Measurements from ENCODE around the gene LEO1. TPM values are rescaled to one million over a fixed set of nuclear protein-coding genes. Genes with fewer than 3 reads are reported as not detected.

Gene LEO1
- total RNA-seq, 4 donors from 2014 or later: 8.6 to 45.3 (median 27.8) TPM

DNA sequence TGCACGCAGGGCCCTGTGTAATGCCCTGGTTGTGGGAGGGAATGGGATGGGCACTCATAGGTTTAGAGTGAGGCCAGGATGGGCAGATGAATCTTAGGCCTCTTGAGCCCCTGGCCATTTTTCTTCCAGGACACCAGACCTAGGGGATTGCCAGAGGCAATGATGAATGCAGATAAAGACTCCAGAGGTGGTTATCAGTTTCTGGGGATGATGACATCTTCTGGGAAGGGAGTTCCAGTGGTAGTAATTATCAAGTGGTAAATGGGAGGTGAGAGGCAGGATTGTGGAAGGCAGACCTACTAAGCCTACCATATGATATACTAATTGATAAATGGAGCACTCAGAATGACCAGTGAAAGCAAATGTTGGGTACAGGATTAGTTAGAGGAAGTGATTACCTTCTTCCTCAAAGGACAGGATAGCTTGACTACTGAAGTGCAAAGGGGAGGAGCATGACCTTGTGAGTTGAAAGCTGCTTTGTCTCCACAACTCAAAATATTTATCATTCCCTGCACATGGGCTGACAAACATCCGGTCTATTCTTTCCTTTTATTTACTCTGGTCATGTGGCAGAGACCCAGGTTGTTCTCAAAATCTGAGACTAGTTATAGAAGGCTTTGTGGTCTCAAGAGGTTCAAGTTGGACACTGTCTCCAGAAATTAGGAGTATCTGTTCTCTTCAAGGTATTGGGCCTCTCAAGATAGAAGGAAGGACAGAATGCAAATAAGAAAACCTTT is 37.3 kb upstream of the LEO1 start:
- Histone ChIP-seq H3K4me3 (no peak overlapping the region), H3K4me1 (no peaks in the 10 kb centered on the region), H3K27me3 (no peaks in the 10 kb centered on the region), H3K9me3 (no peaks in the 10 kb centered on the region), H3K27ac (no peak overlapping the region), H3K36me3 (no peaks in the 10 kb centered on the region)
- intact Hi-C loops (cut with DNase I; ENCODE audit: low total_unique reads): no loop called here
- TF ChIP-seq, protein P1, sequence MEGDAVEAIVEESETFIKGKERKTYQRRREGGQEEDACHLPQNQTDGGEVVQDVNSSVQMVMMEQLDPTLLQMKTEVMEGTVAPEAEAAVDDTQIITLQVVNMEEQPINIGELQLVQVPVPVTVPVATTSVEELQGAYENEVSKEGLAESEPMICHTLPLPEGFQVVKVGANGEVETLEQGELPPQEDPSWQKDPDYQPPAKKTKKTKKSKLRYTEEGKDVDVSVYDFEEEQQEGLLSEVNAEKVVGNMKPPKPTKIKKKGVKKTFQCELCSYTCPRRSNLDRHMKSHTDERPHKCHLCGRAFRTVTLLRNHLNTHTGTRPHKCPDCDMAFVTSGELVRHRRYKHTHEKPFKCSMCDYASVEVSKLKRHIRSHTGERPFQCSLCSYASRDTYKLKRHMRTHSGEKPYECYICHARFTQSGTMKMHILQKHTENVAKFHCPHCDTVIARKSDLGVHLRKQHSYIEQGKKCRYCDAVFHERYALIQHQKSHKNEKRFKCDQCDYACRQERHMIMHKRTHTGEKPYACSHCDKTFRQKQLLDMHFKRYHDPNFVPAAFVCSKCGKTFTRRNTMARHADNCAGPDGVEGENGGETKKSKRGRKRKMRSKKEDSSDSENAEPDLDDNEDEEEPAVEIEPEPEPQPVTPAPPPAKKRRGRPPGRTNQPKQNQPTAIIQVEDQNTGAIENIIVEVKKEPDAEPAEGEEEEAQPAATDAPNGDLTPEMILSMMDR (IDR thresholded peaks at IDR 0.05): no peak
- no peak for TF ChIP-seq POLR2A (IDR thresholded peaks at IDR 0.05)
- no peak for DNase-seq

DNA sequence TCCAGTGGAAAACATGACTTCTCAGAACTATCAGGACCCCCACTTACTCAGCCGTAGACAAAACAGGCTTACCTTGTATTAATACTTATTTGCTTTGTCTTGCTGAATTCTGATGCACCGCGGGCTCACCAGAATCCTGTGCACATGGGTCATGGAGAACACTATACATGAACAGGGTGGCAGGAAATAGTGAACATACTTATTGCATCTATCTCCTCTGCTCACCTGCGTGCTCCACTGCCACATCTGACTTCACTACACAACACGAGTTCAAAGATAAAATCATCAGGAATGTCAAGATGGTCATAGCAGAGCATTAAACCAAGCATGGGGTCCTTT is 36.8 kb upstream of the LEO1 start:
- TF ChIP-seq POLR2A (IDR thresholded peaks at IDR 0.05): no peak
- TF ChIP-seq, protein P1 (IDR thresholded peaks at IDR 0.05): no peak
- DNase-seq: no peak
- Histone ChIP-seq H3K36me3 (no peaks in the 10 kb centered on the region), H3K4me3 (no peak overlapping the region), H3K4me1 (no peaks in the 10 kb centered on the region), H3K27me3 (no peaks in the 10 kb centered on the region), H3K27ac (no peak overlapping the region), H3K9me3 (no peaks in the 10 kb centered on the region)
- intact Hi-C loops (cut with DNase I; ENCODE audit: low total_unique reads): no loop called here

DNA sequence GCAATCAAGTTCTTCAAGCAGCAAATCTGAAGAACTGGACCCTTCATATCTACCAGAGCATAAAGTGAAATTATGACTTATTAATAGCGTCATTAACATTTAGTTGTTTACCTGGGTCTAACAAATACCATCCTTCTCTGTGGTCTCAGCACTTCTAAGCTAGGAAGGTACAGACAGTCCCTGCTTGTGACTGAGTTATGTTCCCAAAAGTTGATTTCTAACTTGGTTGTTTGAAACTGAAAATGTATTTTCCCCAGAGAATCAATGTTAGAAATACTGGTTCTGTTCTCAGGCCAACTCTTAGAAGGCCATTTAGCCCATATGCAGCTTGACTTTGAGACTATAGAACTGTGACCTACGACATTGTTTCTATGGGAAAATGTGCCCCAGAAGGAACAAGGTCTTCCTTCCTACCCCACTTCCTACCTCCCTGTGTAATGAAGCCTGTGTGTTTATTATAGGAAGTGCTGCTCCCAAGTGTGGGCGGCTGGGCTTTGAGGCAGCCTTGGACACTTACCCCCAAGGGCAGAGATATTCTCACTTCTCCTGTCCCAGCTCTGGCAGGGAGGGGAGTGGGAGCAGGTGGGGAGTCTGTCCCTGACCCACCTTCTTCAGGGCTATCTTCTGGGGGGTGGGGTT is 35.2 kb upstream of the LEO1 start:
- Histone ChIP-seq H3K4me1 (no peaks in the 10 kb centered on the region), H3K36me3 (no peaks in the 10 kb centered on the region), H3K9me3 (no peaks in the 10 kb centered on the region), H3K27ac (no peak overlapping the region), H3K27me3 (no peaks in the 10 kb centered on the region), H3K4me3 (no peak overlapping the region)
- DNase-seq: no peak
- TF ChIP-seq, protein P1 (IDR thresholded peaks at IDR 0.05): no peak
- TF ChIP-seq POLR2A (IDR thresholded peaks at IDR 0.05): no peak
- intact Hi-C loops (cut with DNase I; ENCODE audit: low total_unique reads): no loop called here

DNA sequence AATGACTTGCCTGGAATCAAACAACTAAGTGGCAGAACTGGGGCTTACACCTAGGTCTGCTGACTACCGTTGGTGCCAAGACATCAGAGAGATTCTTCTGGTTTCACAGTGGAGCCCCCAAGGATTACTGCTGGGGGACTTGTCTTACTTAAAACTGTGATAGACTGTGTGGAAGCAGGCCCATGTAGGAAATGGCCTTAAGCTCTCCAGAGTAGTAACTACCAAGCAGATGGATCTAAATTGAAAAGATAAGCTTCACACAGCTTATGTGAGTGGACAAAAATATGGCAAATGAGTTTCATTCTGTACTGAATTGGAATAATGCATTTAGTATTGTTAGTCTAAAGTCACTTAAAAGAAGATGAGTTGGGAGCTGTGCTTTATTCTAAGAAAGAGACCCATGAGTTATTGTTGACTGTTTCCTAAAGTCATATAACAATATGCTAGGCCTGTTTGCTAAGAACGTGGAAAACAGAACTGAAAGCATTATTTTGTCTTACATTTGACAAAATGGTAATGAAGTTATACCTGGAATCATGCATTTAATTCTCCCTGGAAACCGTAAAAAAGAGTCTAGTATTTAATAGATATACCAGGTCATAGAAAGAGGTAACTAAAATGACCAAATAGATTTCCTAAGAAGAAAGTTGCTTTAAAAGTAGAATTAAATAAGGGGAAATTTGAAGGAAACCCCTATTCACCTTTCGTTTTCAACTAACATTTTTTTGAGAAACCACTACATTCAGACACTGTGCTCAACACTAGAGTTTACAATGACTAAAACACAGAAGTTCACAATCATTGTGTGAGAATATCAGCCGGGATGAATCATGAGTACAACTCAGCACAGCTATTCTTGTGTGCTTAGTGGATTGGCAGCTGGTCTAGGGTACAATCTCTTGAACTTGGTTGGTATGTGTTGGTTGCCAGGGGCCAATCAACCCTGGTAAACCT is 34.4 kb upstream of the LEO1 start:
- intact Hi-C loops (cut with DNase I; ENCODE audit: low total_unique reads): no loop called here
- Histone ChIP-seq H3K27ac (no peak overlapping the region), H3K36me3 (no peaks in the 10 kb centered on the region), H3K4me1 (no peaks in the 10 kb centered on the region), H3K27me3 (no peaks in the 10 kb centered on the region), H3K9me3 (no peaks in the 10 kb centered on the region), H3K4me3 (no peak overlapping the region)
- TF ChIP-seq, protein P1 (IDR thresholded peaks at IDR 0.05): no peak
- TF ChIP-seq POLR2A (IDR thresholded peaks at IDR 0.05): no peak
- DNase-seq: no peak
